Transverse colon (tissue), 4 donors: ENCODE measurements around the gene MGAT4D.

Experiments
- CTCF ChIP-seq, 5 experiments: fragments of 200-600 bp in 3 of 5; fragments of 450-650 bp in 2 of 5; sonication (generic) in 3 of 5; IDR thresholded peaks; 1 replicate in 2 of 5; 2 replicates in 3 of 5; pipeline ENCODE4 v1.5.1; 2016 to 2017; ENCODE audit warnings: antibody characterized with exemption in 5 of 5, inconsistent platforms in 3 of 5, mild to moderate bottlenecking in 2 of 5, moderate library complexity in 1 of 5
- EP300 ChIP-seq: sonication (generic); formaldehyde crosslinking; IDR thresholded peaks from one replicate; pipeline ENCODE4 v1.6.1; 2017; ENCODE audit warnings: antibody characterized with exemption, low read depth
- POLR2A ChIP-seq: fragments of 450-650 bp; IDR thresholded peaks from one replicate; pipeline ENCODE4 v1.6.1; 2016; ENCODE audit warnings: antibody characterized with exemption, mild to moderate bottlenecking, moderate library complexity
- POLR2AphosphoS5 ChIP-seq, 3 donors: sonication (generic); formaldehyde crosslinking; IDR thresholded peaks; one replicate each; pipeline ENCODE4 v1.6.1; 2016; ENCODE audit warnings: antibody characterized with exemption in 3 of 3

- TF ChIP-seq CTCF (IDR thresholded peaks at IDR 0.05) (no peak), POLR2A (no peak), POLR2AphosphoS5 (IDR thresholded peaks at IDR 0.05) (no peak), EP300 (no peak)
These were observed 717 bp downstream of the MGAT4D start for GRCh38 chr4:140497405-140497746.
